22Rv1 (cell line): ENCODE measurements around the gene SMPX.
"Not testable (repeated sequence)": the region's sequence is repeated elsewhere in the genome, so short reads cannot be mapped to it uniquely, and the experiment has no call there.

ENCODE experiments used
- H3K27ac ChIP-seq: fragments of 450-650 bp; 2 replicates; pipeline ENCODE4 v1.5.1; 2017
- CTCF ChIP-seq: fragments of 450-650 bp; IDR thresholded peaks from 2 replicates; pipeline ENCODE4 v1.5.1; 2017; ENCODE audit warnings: mild to moderate bottlenecking
- ZFX ChIP-seq: fragments of 450-650 bp; IDR thresholded peaks from 2 replicates; pipeline ENCODE4 v1.6.1; 2017; ENCODE audit warnings: antibody characterized with exemption, borderline replicate concordance

SMPX gene

GRCh38 chrX:21781976-21782375, 24.1 kb upstream of the SMPX start:
- no peak for TF ChIP-seq CTCF
- TF ChIP-seq ZFX = no peak
- no peak overlapping the region for H3K27ac ChIP-seq

- no peak overlapping the region for H3K27ac ChIP-seq
- no peak for TF ChIP-seq CTCF
- TF ChIP-seq ZFX = no peak
Measured at GRCh38 chrX:21781525-21781924, 23.6 kb upstream of the SMPX start.

- no peak overlapping the region for H3K27ac ChIP-seq
- TF ChIP-seq CTCF = no peak
- no peak for TF ChIP-seq ZFX
Measured at GRCh38 chrX:21779095-21779494, 21.2 kb upstream of the SMPX start.

- TF ChIP-seq CTCF = no peak
- no peak for TF ChIP-seq ZFX
- no peak overlapping the region for H3K27ac ChIP-seq
Measured at GRCh38 chrX:21778236-21778635, 20.3 kb upstream of the SMPX start.

GRCh38 chrX:21775128-21775527, 17.2 kb upstream of the SMPX start:
- H3K27ac ChIP-seq = not testable (repeated sequence)

- H3K27ac ChIP-seq = not testable (repeated sequence)
Measured at GRCh38 chrX:21773036-21773435, 15.1 kb upstream of the SMPX start.

GRCh38 chrX:21770631-21771321, 12.9 kb upstream of the SMPX start:
- no peak for TF ChIP-seq ZFX
- TF ChIP-seq CTCF = peak; percentile 23
- H3K27ac ChIP-seq = no peak overlapping the region

GRCh38 chrX:21766101-21766500, 8.2 kb upstream of the SMPX start:
- H3K27ac ChIP-seq = no peak overlapping the region
- TF ChIP-seq ZFX (no peak), CTCF (no peak)
